K562 (cell line): Measurements from ENCODE around the gene DPH7. TPM values are rescaled to one million over a fixed set of nuclear protein-coding genes. Genes with fewer than 3 reads are reported as not detected.

Source experiments
- ATF3 ChIP-seq, 2 experiments: fragments of 450-650 bp in 1 of 2; sonication (generic) in 1 of 2; formaldehyde crosslinking in 1 of 2; IDR thresholded peaks in 1 of 2; conservative IDR thresholded peaks in 1 of 2; 2 replicates each; pipeline versions ENCODE4 v1.6.1 to v1.8.1; 2016 to 2023; ENCODE audit warnings: mild to moderate bottlenecking in 2 of 2, moderate library complexity in 2 of 2, inconsistent platforms in 1 of 2, missing genetic modification reagents in 1 of 2
- ATF7 ChIP-seq: fragments of 450-650 bp; IDR thresholded peaks from 2 replicates; pipeline ENCODE4 v1.7.1; 2014; ENCODE audit warnings: mild to moderate bottlenecking, moderate library complexity
- CC2D1A ChIP-seq: fragments of 450-650 bp; IDR thresholded peaks from 2 replicates; pipeline ENCODE4 v1.6.1; 2017; ENCODE audit warnings: mild to moderate bottlenecking
- CREM ChIP-seq: IDR thresholded peaks from 2 replicates; pipeline ENCODE4 v1.6.1; 2014; ENCODE audit warnings: antibody characterized with exemption, low read depth
- CXXC5 ChIP-seq: fragments of 250-450 bp; sonication (Bioruptor Pico); IDR thresholded peaks from 2 replicates; pipeline ENCODE4 v1.8.0; 2022; ENCODE audit warnings: inconsistent platforms, mild to moderate bottlenecking, moderate library complexity
- HEY1 ChIP-seq: fragments of 250-450 bp; sonication (Bioruptor Pico); IDR thresholded peaks from 2 replicates; pipeline ENCODE4 v1.5.0; 2020; ENCODE audit warnings: mild to moderate bottlenecking, moderate library complexity, borderline replicate concordance
- JUN ChIP-seq, 2 experiments: sonication (generic) in 1 of 2; formaldehyde crosslinking in 1 of 2; IDR thresholded peaks; 2 replicates each; pipeline versions ENCODE4 v1.6.1 to v1.8.0; 2012 to 2022; ENCODE audit warnings: borderline replicate concordance in 2 of 2, mild to moderate bottlenecking in 2 of 2, improper control_type of control experiment in 1 of 2, low read depth in 1 of 2, low read length in 1 of 2, missing genetic modification reagents in 1 of 2
- MECOM ChIP-seq: fragments of 250-450 bp; sonication (Bioruptor Pico); IDR thresholded peaks from 2 replicates; pipeline ENCODE4 v1.8.0; 2022; ENCODE audit warnings: inconsistent platforms
- MYC ChIP-seq, 2 experiments: fragments of 250-450 bp in 1 of 2; sonication (Bioruptor Pico) in 1 of 2; IDR thresholded peaks; 2 replicates each; pipeline versions ENCODE4 v1.5.1 to v1.6.1; 2012 to 2021; ENCODE audit warnings: low read depth in 2 of 2, borderline replicate concordance in 1 of 2, improper control_type of control experiment in 1 of 2, low read length in 1 of 2, mild to moderate bottlenecking in 1 of 2, moderate library complexity in 1 of 2
- MYNN ChIP-seq, 2 experiments: sonication (generic); formaldehyde crosslinking in 1 of 2; IDR thresholded peaks; 2 replicates each; pipeline versions ENCODE4 v1.5.0 to v1.6.1; 2016 to 2020; ENCODE audit warnings: antibody characterized with exemption in 1 of 2, missing genetic modification reagents in 1 of 2
- PCBP2 ChIP-seq: fragments of 200-400 bp; formaldehyde crosslinking; IDR thresholded peaks from 2 replicates; pipeline ENCODE4 v1.6.1; 2018; ENCODE audit warnings: low read length, low read depth, mild to moderate bottlenecking, moderate library complexity; ENCODE audit not compliant: poor library complexity, severe bottlenecking
- RUNX1 ChIP-seq: sonication (generic); IDR thresholded peaks from 2 replicates; pipeline ENCODE4 v1.6.1; 2016; ENCODE audit warnings: antibody characterized with exemption, low read depth
- SMAD4 ChIP-seq: fragments of 250-450 bp; sonication (Bioruptor Pico); conservative IDR thresholded peaks from 2 replicates; pipeline ENCODE4 v1.8.0; 2021; ENCODE audit warnings: inconsistent platforms, mild to moderate bottlenecking, moderate library complexity
- STAG1 ChIP-seq: sonication (generic); formaldehyde crosslinking; IDR thresholded peaks from 2 replicates; pipeline ENCODE4 v1.5.0; 2020; ENCODE audit warnings: missing genetic modification reagents, borderline replicate concordance
- XRCC4 ChIP-seq: IDR thresholded peaks from one replicate; pipeline ENCODE4 v1.6.1; 2011; ENCODE audit not compliant: insufficient read depth, insufficient read length; ENCODE audit errors: extremely low read depth
- ZBTB33 ChIP-seq: sonication (generic); formaldehyde crosslinking; IDR thresholded peaks from 2 replicates; pipeline ENCODE4 v1.8.1; 2023; ENCODE audit warnings: mild to moderate bottlenecking, missing genetic modification reagents
- ZNF121 ChIP-seq: sonication (generic); formaldehyde crosslinking; conservative IDR thresholded peaks from 2 replicates; pipeline ENCODE4 v1.8.0; 2022; ENCODE audit warnings: missing genetic modification reagents
- ZNF347 ChIP-seq: fragments of 450-650 bp; formaldehyde crosslinking; IDR thresholded peaks from 2 replicates; pipeline ENCODE4 v1.4.0; 2020; ENCODE audit warnings: low read depth, mild to moderate bottlenecking, moderate library complexity
- ZZZ3 ChIP-seq: fragments of 450-650 bp; IDR thresholded peaks from 2 replicates; pipeline ENCODE4 v1.6.1; 2016; ENCODE audit warnings: antibody characterized with exemption, mild to moderate bottlenecking, moderate library complexity
- polyA plus RNA-seq, 8 experiments: library from polyadenylated mRNA; depleted of rRNA in 4 of 8; stranded (reverse) in 5 of 8; unstranded in 3 of 8; fragments of >200 nt; fragmentation: Nextera tagmentation in 2 of 8; fragmentation: Illumina TruSeq in 1 of 8; extraction: Ambion mirVana in 2 of 8; extraction: Trizol in 1 of 8; gene quantifications; 2 replicates each; pipeline versions ENCODE4 v1.2.1 to v1.2.3, GENCODE V29; 2011 to 2014; ENCODE audit warnings: inconsistent platforms in 1 of 8, missing spikeins in 1 of 8
- total RNA-seq, 7 experiments: library from RNA; depleted of rRNA in 6 of 7; stranded (reverse); fragments of >200 nt in 6 of 7; fragmentation: Illumina TruSeq in 2 of 7; extraction: Trizol in 2 of 7; gene quantifications; 2 replicates each; pipeline versions ENCODE4 v1.2.1 to v1.2.3, GENCODE V29; 2011 to 2021; ENCODE audit warnings: low replicate concordance in 1 of 7
- TF ChIP-seq, protein P1 (sequence below): fragments of 200-800 bp; sonication (Bioruptor generic); IDR thresholded peaks from 2 replicates; pipeline ENCODE4 v1.6.1; 2017; ENCODE audit warnings: missing genetic modification characterization, missing compliant biosample characterization
- TF ChIP-seq, protein P2 (sequence below): fragments of 450-650 bp; IDR thresholded peaks from 2 replicates; pipeline ENCODE4 v1.6.1; 2016

The DPH7 gene
- total and polyA plus RNA-seq, 9 of the 15 experiments (the other 6 are each of a cell fraction or from before 2014, with no cell fraction given): 13.9 to 68.6 (median 41.3) TPM

- peak; percentile 71 for TF ChIP-seq ATF3 (IDR thresholded peaks at IDR 0.05)
- TF ChIP-seq ATF3 (CRISPR knock-in tag; conservative IDR thresholded peaks at IDR 0.05): no peak
- no peak for TF ChIP-seq MYNN (IDR thresholded peaks at IDR 0.05)
- TF ChIP-seq MYNN (CRISPR knock-in tag; IDR thresholded peaks at IDR 0.05): no peak
- TF ChIP-seq CC2D1A: no peak
- TF ChIP-seq CREM: peak; percentile 30; the same call in 1 of the 2 replicates
- TF ChIP-seq ZBTB33: 0 out of 2 replicates have a peak, but pooled peaks have one; percentile 25
- no peak for TF ChIP-seq MECOM
- TF ChIP-seq JUN (IDR thresholded peaks at IDR 0.05; ENCODE audit: borderline replicate concordance, low read depth, low read length): peak; percentile 51; the same call in 1 of the 2 replicates
- TF ChIP-seq JUN (CRISPR knock-in tag; IDR thresholded peaks at IDR 0.05; ENCODE audit: borderline replicate concordance): no peak
- TF ChIP-seq MYC (IDR thresholded peaks at IDR 0.05; ENCODE audit: low read depth, low read length): peak; percentile 65; the same call in 1 of the 2 replicates
- TF ChIP-seq MYC (CRISPR knock-in tag; IDR thresholded peaks at IDR 0.05; ENCODE audit: borderline replicate concordance, low read depth): no peak
- TF ChIP-seq SMAD4 (CRISPR knock-in tag): 0 out of 2 replicates have a peak, but pooled peaks have one; percentile 23
- TF ChIP-seq ZNF121: no peak
- no peak for TF ChIP-seq XRCC4
- TF ChIP-seq ZZZ3: no peak
- no peak for TF ChIP-seq PCBP2
- TF ChIP-seq STAG1 (CRISPR knock-in tag): no peak
- no peak for TF ChIP-seq HEY1 (CRISPR knock-in tag)
- peak; percentile 56 for TF ChIP-seq CXXC5 (CRISPR knock-in tag)
- TF ChIP-seq, protein P1, sequence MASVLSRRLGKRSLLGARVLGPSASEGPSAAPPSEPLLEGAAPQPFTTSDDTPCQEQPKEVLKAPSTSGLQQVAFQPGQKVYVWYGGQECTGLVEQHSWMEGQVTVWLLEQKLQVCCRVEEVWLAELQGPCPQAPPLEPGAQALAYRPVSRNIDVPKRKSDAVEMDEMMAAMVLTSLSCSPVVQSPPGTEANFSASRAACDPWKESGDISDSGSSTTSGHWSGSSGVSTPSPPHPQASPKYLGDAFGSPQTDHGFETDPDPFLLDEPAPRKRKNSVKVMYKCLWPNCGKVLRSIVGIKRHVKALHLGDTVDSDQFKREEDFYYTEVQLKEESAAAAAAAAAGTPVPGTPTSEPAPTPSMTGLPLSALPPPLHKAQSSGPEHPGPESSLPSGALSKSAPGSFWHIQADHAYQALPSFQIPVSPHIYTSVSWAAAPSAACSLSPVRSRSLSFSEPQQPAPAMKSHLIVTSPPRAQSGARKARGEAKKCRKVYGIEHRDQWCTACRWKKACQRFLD: no peak
- TF ChIP-seq ZNF347 (CRISPR knock-in tag): no peak
- peak; percentile 87 for TF ChIP-seq ATF7
- TF ChIP-seq, protein P2, sequence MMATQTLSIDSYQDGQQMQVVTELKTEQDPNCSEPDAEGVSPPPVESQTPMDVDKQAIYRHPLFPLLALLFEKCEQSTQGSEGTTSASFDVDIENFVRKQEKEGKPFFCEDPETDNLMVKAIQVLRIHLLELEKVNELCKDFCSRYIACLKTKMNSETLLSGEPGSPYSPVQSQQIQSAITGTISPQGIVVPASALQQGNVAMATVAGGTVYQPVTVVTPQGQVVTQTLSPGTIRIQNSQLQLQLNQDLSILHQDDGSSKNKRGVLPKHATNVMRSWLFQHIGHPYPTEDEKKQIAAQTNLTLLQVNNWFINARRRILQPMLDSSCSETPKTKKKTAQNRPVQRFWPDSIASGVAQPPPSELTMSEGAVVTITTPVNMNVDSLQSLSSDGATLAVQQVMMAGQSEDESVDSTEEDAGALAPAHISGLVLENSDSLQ: no peak
- TF ChIP-seq RUNX1: no peak
Observed at GRCh38 chr9:137575364-137575715, 3.4 kb downstream of the DPH7 start (continued).
